ENCODE measurements around the gene MACF1.

MACF1 gene

DNA sequence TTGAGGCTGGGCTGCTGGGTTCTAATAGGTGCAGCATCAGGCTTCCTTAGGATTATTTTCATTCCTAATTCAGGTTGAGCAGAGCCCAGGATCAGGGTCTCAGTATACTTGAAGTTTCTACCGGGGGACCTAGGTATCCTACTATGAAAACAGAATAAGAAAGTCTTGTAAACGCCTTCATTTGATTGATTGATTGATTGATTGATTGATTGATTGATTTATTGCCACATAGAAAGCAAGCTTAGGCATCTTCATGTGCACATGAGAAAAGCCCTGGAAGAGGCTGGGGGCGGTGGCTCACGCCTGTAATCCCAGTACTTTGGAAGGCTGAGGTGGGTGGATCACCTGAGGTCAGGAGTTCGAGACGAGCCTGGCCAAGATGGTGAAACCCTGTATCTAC is 189.6 kb downstream of the MACF1 start:
- DNase-seq, result no peak

GRCh38 chr1:39394598-39394997 is 190.1 kb downstream of the MACF1 start:
- peak in 1 of 14 donors; percentile 6 for DNase-seq

DNA sequence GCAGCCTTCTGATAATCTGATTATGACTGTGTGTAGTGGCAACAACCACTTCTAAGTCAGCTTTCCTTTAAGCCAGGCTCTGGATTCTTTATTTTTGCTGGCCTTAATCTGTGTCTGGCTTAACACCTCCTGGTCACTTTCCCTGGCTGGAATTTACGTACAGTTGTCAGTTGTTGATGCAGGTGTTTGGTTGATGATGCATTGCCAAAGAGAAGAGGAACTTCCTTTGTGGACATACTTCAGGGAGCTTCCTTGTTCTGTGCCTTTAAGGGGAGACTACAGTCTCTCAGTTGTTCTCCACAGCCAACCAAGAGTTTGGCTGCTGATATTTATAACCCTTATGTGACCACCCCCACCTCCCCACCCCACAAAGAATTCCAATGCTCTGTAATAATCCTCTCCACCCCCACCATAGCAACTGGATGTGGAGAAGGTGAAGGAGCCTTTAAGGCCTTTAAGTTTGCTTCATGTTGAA is 190.9 kb downstream of the MACF1 start:
- no peak for DNase-seq

GRCh38 chr1:39396671-39397070 is 192.2 kb downstream of the MACF1 start:
- no peak for DNase-seq

GRCh38 chr1:39397487-39397886 is 193.0 kb downstream of the MACF1 start:
- no peak for DNase-seq

DNA sequence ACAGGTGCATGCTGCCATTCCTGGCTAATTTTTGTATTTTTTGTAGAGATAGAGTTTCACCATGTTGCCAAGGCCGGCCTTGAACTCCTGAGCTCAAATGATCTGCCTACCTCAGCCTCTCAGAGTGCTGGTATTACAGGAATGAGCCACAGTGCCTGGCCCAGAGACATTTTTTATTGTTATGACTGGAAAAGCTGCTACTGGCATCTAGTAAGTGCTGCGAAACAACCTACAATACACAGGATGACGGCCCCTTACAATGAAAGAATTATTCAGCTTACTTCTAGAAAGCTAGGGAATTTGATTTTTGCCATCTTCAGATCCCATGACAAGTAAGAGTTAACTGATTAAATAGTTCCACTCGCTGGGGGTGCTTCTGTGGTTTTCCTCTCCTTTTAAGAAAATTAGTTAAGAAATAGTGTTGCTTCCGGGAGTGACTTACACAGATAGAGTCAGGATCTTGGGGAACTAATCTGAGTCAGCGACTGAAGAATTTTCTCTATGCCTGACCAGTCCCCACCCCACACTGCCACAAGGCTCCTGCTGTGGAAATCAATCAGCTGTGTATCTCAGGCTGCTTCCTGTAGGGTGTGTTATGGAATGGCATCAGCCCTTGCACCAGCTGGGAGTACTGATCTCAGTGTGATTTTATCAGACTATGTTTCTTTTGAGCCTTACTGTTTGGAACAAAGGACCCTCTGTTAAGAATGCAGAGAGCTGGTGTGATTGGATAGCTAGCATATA is 194.0 kb downstream of the MACF1 start:
- DNase-seq, result peak in 5 of 14 donors; percentile 14 to 57 (median 19)

- DNase-seq, result no peak
Measured at GRCh38 chr1:39401106-39401505, 196.6 kb downstream of the MACF1 start.

DNA sequence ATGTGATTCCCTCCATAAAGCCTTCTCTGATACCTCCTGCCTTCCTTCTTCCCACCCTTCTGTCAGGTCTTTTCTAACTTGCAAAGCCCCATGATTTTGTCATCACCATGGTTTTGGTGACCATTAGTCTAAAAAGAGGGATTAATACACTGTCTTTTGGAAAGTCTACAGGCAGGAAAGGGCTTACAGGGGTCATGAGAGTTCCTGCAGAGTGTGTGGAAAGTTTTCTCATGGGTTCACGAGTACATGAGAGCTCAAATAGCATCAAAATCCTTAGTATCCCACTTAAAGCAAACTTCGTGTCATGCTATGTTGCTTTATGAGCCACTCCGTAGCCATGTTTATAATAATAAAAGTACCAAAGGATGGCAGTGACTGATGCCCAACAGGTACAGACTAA is 200.4 kb downstream of the MACF1 start:
- no peak for DNase-seq

DNA sequence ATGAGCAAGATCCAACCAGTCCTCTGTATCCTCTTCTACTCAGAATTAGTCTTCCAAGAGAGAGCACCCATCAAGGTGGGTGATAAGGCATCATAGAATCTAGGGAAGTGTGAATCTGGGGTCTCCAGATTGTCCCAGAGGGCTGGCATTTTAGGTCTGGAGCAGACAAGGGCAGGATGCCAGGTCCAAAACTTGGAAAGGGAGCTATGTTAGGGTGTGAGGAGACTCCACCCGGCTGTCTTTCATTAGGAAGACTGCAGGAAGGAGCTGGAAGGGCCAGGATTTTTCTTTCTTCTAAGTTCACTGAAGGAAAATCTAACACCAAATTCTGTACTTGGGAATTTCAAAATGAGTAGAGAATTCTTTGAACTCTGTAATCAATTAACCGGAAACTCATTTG is 200.9 kb downstream of the MACF1 start:
- no peak for DNase-seq

GRCh38 chr1:39406533-39407450 is 202.3 kb downstream of the MACF1 start:
- no peak for DNase-seq

DNA sequence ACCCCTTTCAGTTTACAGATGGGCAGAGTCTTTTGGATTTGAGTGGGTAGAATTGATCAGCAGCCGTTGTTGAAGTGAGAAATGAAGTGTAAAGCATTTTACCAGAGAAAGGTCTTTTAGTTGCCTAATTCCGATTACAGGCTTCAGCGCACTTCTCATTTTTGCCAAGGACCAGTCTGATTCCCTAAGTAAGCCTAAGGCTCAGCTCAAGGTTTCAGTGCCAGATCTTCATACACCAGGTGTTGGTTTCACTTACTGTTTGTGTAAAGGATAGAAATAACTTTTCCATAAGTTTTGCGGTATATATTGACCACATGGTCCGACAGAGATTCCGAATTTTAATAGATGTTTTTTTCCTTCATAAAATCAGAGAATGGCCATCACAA is 203.0 kb downstream of the MACF1 start:
- no peak for DNase-seq

DNA sequence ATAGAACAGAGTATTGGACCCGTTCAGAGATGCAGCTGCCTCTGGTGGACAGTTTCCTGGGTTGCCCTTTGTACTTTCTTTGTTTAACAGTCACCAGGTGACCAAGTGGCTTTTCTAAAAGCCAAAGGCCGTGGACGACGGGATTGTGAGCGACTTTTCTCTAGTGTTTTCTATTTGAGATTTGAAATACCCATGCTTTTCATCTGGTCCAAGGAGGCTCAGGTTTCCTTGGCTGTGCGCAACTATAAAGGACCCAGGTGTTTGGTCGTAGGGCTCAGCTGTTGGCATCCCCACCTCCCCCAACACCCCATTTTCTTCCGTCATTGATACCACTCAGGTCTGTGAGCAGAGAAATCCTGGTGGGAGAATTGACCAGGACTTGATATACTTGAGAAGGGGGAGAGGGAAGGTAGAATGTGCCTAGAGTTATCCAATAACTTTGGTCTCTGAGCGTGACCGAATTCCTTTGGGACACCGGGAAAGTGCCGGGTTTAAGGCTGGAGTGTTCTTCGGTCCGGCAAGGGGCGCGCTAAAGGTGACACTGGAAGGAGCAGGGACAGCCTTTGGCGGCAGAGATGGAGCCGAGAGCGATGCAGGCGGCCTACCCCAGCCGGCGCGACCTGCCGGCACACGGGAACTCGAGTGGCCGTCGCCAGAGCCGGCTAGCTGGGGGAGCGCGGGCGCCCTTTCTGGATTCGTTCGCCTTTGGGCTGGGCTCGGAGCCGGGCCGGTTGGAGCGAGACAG is 203.6 kb downstream of the MACF1 start:
- DNase-seq, result no peak

- DNase-seq, result peak; percentile 78 to 96 (median 92)
Measured at GRCh38 chr1:39408641-39409054, 204.2 kb downstream of the MACF1 start.

DNA sequence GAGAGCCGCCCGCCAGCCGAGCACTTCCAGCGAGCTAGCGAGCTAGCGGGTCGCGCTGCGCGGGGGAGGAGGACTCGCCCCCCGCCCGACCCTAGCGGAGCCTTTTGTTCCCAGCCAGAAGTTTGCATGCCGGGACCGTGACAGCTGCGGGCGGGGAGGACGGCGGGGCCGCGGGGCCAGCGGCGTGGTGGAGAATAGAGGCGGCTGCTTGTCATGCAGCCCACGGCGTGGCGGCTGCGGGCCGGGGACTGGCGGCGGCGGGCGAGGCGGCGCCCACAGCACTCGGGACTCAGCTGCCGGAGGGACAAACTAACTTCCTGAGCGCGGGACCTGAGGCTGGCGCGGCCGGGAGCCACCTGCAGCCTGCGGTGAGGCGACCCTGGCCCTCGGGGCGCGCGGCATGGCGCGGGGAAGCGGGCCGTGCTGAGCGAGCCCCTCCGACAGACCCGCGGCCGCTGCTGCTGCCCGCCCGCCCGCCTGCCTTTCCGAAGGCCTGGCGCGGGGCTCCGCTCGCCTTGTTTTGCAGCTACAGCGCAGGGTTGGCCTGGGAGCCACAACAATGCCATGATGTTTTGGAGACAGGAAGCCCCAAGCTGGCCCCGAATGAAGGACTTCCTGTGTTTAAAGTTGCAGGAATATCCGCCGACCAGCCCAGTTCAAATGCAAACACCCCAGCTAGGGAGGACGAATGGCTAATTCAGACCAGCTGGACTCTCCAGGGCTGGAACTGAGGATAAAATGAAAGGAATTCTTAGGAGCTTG is 204.7 kb downstream of the MACF1 start:
- DNase-seq, result peak in 7 of 14 donors; percentile 45 to 95 (median 67)

- DNase-seq, result peak in 6 of 14 donors; percentile 20 to 59 (median 34)
Measured at GRCh38 chr1:39410915-39411436, 206.5 kb downstream of the MACF1 start.

- DNase-seq, result no peak
Measured at GRCh38 chr1:39411526-39412478, 207.3 kb downstream of the MACF1 start.

DNA sequence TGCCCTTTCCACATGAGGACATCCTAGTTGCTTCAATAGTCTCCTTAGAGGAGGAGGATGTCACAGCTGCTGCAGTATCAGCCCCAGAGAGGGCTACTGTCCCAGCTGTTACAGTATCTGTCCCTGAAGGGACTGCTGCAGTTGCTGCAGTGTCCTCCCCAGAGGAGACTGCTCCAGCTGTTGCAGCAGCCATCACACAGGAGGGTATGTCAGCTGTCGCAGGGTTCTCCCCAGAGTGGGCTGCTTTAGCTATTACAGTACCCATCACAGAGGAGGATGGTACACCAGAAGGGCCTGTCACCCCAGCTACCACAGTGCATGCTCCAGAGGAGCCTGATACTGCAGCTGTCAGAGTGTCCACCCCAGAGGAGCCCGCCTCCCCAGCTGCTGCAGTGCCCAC is 208.4 kb downstream of the MACF1 start:
- peak in 1 of 14 donors; percentile 11 for DNase-seq

DNA sequence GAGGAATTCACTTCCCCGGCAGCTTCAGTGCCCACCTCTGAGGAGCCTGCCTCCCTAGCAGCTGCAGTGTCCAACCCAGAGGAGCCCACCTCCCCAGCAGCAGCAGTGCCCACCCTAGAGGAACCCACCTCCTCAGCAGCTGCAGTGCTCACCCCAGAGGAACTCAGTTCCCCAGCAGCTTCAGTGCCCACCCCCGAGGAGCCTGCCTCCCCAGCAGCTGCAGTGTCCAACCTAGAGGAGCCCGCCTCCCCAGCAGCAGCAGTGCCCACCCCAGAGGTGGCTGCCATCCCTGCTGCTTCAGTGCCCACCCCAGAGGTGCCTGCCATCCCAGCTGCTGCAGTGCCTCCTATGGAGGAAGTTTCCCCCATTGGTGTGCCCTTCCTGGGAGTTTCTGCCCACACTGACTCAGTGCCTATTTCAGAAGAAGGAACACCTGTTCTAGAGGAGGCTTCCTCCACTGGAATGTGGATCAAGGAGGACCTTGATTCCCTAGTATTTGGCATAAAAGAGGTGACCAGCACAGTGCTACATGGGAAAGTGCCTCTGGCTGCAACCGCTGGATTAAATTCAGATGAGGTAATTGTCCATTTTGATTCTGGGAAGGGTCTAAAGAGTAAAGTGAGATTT is 209.5 kb downstream of the MACF1 start:
- DNase-seq, result no peak

- DNase-seq, result no peak
Measured at GRCh38 chr1:39415553-39415952, 211.1 kb downstream of the MACF1 start.

DNA sequence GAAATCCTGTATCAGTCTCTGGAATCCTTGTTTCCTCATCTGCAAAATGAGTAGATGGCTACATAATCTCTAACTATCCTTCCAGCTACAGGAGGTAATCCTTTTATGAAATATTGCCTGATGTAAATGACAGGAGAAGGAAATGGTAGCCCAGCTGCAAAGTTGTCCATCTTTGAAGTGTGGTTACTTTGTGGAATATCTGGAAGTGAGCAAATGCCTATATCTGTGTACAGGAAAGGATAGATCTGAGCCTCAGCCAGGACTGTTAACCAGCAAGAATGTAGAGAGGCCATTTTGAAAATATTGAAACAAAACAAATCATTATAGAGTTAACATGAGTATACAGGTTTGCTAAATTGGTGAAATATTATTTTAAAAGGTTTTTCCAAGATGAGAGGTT is 212.1 kb downstream of the MACF1 start:
- no peak for DNase-seq

Measured in C1 segment of cervical spinal cord (tissue), 14 donors.